ENCODE results near the gene KRT14.
"Not testable (repeated sequence)": the region's sequence is repeated elsewhere in the genome, so short reads cannot be mapped to it uniquely, and the experiment has no call there.

Gene KRT14

DNA sequence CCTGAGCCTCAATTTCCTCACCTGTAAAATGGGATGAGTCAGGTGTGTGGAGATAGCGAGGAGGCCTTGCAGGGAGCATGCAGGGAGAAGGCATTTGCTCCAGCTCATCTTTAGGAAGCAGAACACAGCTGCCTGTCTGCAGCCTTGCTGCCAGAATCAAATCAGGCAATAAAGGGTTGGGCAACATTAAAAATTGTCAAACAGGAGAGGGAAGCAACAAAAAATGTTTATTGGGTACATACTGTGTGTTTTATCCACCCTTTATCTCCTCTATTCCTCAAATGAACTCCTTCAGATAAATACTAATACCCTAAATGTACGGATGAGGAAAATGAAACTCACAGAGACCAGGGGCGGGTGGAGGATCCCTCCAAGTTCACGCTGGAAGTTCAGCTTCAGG, 13.6 kb upstream of the KRT14 start:
- DNase-seq: no peak

DNA sequence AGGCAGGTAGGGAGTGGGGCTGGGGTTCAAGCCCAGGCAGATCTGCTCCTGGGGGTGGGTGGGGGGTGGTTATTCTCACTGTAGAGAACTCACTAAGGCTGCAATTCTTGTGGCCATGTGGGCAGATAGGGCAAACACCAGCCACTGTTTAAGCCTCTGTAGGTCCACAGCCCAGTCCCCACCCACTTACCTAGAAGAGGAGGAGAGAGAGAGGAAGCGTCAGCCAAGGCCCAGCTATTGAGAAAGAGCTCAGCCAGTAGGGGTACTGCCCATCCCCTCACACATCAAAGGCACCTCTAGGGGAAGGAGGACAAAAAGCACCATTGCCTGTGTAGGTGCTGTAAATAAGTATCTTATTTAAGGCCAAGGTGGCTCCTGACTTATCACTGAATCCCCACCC, 13.0 kb upstream of the KRT14 start:
- DNase-seq: no peak

DNA sequence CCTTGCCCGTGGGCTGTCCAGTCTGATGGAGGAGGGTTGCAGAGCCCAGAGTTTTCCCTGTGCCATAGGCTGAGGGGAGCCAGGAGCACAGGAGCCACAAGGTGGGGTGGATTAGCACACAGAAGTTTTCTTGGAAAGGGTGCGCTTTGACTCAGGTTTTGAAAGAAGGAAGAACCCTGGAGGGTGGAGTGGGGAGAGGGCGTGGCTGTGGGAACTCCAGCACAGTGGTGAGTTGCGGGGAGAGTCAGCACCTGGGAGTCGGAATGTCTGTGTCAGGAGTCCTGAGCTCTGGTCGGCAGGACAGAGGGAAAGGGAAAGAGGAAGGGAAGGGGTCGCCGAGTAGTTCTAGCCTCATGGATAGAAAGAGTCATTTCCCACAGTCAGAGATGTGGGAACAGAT, 8.9 kb upstream of the KRT14 start:
- DNase-seq: no peak

DNA sequence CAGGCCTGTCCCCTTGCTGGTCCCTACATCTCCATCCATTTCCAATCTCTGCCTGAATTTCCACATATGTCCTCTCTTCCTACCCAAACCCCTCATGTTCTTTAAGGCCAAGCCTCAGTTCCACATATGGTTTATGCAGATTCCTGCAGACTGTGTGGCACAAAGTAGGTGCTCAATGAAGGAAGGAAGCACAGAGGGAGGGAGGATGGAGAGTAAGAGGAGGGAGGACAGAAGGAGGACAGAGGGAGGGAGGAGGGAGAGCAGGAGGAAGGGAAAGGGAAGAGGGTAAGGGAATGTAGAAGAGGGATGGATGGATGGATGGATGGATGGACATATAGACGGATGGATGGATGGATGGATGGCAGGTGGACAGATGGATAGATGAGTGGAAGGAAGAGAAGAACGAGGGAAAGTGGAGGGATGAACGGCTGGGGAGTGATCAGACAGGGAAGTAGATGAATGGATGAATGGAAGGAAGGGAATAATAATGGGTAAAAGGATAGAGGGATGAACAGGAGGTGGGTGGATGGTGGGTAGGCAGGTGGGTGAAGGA, 7.7 kb upstream of the KRT14 start:
- DNase-seq: no peak

DNA sequence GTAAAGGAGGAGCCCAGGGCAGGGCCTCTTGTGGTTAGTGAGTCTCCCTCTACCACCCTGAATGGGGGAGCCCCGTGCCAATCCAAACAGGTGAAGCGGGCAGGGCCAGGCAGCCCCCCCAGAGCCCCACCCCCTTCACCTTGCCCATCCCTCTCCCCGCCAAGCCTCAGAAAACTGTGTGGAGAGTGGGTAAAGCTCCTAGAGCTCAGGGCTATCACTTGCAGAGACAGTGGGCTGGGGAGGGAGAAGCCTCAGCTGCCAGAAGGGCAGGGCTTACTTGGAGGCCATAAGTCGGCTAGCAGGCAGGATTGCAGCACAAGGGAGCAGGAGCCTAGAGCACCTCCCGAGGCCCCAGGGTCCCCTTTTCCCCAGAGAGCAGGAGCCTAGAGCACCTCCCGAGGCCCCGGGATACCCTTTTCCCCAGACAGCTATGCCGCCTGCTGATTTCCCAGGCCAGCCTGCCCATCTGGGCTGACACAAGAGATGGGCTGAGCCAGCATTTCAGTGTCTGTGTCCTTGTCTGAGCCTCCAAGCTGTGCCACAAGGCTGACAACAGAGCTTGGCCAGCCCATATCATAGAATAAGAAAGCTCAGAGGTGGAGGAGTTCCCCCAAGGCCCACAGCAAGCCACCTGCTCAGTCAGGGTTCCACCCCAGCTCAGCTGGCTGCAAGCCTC, 6.7 kb upstream of the KRT14 start:
- no peak for DNase-seq

DNA sequence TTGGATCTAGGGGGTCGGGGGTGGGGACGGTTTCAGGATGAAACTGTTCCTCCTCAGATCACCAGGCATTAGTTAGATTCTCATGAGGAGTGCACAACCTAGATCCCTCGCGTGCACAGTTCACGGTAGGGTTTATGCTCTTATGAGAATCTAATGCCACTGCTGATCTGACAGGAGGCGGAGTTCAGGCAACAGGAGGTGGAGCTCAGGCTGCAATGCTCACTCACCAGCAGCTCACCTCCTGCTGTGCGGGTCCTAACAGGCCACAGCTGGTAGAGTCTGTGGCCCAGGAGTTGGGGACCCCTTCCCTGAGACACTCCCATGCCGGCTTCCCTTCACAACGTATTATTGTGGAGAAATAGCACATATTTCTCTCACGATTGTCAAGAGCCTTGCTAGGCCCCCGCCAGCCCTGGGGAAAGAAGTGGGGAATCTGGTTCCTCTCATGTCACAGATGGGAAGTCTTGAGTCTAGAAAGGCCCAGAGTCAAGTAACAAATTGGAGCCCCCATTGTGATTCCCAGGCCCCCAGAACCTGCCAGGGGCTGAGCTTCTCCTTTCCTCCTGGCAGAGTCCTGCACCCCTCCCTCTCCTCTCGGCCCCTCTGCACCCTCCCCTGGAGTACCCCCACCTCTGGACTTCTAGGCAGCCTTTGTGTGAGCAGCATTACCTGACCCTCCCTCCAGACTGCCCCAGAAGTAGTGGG, 6.1 kb upstream of the KRT14 start:
- DNase-seq: no peak

DNA sequence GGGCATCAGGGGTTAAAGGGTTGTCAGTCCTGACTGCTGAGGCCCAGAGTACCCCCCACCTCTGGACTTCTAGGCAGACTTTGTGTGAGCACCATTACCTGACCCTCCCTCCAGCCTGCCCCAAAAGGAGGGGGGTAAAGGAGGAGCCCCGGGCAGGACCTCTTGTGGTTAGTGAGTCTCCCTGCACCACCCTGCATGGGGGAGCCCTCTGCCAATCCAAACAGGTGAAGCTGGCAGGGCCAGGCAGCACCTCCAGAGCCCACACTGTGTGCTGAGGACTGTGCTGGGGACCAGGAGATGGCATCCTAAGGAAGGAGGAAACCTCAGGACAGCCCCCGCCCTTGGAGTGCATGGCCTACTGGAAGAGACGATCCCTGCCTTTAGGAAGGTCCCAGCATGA, 2.6 kb upstream of the KRT14 start:
- no peak for DNase-seq

DNA sequence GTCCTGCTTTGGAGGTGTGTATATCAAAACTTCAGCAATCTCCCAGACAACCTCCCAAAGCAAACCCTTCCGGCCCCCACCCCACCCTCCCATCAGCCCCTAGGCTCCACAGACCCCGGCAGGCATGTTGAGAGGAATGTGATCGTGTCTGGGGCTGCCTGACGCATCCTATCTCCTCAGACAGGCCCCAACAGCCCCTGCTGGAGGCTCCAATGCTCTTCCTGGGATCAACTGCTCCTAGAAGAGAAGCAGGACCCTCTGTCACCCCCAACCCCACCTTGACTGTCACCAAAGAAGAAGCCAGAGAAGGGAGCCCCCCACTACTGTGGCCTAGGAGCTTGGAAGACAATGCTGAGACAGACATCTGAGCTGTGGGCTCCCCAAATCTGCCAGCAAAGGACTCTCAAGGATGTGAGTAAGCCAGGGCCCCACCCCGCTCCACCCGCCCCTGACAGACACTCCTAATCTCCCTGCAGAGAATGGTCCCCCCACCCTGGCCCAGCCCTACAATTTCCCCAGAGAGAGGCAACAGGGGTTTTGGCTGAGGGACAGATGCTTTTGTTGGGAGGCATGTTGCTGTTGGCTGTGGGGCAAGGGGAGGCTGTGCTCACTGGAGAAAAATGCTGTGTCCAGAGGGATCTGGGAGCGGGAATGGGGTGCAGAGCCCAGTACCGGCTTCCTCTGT, 1.6 kb upstream of the KRT14 start:
- no peak for DNase-seq

DNA sequence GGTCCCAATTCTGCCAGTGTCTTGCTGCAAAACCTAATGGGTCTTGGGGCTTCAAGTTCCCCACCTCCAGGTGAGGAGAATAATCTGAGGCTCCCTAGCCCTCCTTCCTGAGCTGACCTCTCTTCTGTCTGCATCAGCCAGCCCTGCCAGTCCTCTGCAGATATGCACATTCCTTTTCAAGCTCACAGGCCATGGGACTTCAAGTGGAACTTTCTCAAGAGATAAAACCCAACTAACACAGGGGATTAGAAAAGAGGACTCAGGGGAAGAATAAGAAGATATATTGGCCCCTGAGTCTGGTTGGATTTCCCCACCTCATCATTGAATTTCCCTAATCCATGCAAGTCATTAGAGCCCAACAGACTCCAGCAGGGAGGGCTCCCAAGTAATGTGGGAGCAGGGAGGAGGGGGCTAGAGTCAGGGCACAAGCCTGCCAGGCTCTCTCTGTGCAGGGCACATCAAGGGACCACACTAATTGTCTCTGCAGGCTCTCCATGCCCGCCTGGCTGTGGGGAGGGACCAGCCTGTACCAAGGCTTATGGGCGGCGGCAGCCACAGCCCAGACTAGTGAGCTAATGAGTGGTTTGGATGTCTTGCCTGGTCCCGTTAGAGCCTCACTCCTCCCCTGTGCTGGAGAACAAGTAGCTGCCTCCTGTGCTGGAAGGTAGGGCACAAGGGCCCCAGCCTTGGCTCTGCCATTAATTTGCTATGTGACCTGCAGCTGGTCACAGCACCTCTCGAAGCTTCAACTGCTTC, 1.2 kb downstream of the KRT14 start:
- no peak for DNase-seq

DNA sequence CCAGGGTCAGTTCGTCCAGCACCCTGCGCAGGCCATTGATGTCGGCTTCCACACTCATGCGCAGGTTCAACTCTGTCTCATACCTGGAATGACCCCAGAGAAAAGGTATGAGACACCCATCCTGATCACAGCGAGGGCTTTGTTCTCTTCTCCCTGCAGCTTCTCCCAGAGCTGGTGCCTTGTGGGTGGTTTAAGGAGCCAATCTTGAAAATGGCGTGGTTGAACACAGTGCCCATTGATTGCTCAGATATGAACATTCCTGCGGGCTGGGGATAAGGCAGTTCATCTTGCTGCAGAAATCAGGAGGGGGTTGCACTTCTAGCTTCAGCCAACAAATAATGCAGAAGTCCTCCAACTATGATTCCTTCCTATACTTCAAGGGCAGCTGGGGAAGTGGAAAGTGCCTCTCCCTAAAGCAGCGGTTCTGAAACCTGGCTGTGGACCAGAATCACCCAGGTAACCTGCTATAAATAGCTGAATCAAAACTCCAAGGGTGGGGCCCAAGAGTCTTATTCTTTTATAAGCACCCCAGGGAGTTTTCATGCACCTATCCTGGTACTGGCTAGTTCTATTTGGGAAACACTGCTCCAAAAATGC, 2.3 kb downstream of the KRT14 start:
- not testable (repeated sequence) for DNase-seq

DNA sequence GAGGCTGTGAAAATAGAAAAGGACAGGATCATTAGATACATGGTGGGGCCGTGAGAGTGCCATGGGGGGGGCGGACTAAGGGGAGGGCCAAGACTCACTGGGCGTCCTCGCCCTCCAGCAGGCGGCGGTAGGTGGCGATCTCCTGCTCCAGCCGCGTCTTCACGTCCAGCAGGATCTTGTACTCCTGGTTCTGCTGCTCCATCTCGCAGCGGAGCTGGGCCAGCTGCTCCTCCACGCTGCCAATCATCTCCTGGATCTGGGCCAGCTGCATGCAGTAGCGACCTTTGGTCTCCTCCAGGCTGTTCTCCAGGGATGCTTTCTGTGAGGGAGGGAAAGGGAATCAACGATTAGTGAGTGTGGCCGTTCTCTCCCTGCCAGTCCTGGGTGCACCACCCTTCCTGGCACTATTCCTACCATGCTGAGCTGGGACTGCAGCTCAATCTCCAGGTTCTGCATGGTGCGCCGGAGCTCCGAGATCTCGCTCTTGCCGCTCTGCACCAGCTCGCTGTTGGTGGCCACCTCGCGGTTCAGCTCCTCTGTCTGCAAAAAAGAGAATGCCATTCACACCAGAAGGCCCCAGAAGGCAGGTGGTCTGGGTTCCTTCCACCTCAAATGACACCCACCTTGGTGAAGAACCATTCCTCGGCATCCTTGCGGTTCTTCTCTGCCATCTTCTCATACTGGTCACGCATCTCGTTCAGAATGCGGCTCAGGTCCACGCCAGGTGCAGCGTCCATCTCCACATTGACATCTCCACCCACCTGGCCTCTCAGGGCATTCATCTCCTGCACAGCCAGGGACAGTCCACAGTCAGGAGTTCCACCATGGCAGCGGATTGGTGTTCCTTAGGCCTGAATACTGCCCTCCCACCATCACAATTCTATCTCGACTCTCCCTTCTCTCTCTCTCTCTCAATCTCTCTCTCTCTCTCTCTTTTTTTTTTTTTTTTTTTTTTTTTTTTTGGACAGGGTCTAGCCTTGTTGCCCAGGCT, 3.3 kb downstream of the KRT14 start:
- no peak for DNase-seq

DNA sequence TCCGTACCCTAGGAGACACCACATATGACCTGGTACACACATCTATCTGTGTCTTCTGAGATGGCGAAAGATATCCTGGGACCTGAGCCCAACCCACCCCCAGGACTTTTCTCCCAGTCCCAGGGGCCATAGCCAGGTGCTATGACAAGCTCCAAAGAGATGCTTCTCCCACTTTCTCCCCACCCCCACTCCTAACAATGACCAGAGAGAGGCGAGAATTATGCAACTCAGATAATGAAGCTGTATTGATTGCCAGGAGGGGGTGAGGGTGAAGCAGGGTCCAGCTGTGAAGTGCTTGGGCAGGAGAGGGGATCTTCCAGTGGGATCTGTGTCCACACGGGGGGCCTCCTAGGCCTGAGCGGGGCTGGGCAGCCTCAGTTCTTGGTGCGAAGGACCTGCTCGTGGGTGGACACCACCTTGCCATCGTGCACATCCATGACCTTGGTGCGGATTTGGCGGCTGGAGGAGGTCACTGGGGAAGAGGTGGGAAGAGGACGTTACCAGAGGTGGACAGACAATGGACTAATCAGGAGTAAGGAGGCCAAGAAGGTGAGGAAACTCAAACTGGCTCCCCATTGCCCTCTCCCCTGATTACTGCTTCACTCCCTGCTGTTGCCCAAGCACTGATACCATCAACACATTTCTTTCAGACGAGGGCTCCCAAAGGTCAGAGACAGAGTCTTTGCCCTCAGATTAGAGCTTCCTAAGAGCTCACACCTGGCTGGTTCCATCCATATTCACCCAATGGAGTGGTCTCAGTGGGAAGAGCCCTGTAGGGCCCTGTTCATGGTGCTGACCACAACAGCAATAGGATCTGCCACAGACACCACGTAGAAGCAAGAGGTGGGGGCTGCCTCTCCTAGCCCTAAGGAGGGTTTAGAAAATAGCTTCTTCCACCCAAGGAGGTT, 4.4 kb downstream of the KRT14 start:
- DNase-seq: not testable (repeated sequence)

DNA sequence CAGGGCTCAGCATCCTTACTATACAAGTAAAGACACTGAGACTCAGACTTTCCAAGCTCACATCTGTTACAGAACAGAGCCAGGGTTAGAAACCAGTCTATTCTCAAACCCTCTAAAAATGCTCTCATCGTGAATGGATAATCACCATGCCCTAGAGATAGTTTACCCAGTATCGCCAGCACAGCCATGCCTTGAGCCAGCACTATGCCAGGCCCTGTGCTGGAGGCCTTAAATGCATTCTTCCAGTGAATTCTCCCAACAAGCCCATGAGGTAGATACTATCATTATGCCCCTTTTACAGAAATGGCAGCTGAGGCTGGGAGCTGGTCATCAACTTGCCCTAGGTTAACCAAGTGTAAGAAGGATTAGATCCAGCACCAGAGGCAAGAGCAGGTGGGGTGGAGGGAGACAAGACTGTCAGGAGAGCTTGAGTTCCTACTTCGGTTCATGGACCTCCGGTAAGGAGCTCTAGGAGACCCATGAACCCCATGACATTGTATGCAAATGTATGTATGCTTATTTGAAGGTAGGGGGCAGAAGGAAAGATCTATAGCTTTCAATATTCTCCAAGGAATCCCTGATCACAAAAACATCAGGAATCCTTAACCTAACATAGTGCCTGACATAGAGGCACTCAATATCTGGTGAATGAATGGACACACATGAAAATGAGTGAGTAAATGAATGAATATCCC, 5.2 kb downstream of the KRT14 start:
- DNase-seq: no peak

DNA sequence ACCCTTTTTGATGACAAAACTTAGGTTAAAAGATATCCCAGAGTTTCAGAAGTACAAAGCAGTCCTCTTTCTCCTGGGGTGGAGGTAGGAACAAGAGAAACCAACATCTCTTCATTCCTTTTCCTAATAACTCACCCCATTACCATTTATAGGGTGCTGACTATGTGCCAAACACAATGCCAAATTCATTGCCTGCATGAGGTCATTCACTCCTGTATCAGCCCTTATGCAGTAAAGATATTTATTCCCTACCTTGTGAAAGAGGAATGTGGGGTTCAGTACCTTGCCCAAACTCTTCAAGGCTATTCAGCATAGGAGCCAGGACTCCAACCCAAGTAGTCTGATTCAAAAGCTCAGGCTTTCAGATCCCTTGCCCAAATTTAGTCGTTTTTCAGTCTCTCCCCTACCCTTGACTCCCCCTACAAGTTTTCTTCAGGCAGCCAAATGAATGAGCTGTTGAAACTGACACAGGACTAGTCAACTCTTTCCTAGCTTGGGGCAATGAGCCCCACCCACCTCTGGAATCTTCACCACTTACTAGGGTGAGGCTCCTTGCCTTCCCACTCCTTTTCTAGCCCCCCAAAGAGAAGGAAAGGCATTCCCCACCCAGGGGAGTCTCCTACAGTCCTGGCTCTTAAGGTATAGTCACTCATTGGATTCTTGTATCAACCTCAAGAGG, 5.9 kb downstream of the KRT14 start:
- no peak for DNase-seq

DNA sequence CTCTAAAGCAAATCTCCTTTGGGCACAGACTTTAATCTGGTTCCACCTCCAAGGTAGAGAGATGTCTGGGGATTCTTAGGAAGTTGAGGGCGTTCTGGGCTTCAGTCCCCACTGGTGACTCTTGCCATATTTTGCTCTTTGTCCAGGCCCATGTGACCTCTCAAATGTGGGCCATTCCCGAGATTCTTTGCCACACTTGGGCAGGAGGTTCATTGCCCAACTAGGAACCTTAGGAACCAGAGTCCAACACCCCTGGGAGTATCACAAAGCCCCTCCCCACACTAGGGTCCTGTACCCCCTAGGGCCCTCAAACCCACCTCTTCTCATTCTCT, 6.5 kb downstream of the KRT14 start:
- no peak for DNase-seq

DNA sequence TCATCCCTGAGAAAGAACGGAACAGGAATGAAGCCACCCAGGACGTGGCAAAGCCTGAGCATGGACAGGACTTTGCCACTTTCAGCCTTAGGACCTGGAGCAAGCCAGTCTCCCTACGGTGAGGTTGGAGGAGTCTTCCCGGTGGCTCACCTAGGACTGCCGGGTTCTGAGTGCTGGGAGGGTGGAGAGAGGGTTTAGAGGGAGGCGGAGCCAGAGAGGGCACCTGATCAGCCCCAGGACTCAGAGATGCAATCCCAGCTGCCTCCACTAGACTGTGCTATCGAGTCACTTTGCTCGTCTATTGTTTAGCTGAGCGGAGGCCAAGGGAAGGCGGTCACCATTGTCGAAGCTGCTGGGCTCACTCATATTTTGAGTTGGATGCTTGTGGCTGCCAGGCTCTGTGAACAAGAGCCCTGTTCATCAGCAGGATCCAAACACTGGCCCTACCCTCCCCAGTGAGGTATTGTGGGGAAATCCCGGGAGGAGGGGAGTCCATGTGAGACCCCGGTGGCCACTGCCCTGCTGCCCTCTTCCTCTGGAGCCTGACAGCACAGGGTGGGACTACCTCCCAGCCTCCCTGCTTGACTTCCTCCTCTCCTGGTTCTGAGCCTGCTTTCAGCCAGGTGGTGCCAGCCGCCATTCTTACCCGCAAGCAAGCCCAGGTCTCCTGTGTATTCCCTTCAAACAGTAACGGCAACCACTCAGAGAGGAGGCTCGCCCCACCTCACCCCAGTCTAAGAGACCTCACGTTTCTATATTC, 7.0 kb downstream of the KRT14 start:
- DNase-seq: peak; percentile 61

DNA sequence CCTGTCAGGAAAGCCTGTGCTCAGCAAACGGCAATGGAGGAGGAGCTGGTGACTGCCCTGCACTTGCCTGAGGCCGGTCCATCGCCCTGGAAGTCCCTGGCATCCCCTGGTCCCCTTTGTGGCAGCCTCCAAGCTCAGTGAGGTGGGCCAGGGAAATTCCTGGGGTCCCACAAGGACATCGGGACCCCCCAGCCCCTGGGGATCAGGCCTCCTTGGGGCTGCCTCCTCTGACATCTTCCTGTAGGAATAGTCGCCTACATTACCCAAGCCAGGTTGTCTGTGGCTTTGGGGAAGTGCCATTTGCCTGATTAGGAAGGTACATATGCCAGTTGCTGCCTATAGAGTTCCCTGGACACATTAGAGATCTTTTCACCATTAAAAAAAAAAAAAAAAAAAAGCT, 7.7 kb downstream of the KRT14 start:
- DNase-seq: no peak

DNA sequence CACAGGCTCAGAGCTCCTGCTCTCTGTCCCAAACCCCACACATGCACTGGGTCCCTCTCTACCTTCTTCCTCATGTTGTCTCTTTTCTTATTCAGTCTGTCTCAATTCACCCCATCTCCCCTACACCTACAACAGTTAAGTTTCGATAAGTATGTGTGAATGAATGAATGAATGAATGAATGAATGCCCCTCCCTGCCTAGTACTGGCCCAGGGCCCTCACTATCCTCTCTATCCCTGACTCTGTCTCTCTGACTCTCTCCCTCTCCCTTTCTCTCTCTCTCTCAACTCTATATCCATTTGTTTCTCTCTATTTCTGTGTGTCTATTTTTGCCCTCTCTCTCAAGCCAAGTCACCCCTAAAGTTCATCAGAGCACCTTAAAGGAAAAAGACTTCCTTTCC, 8.2 kb downstream of the KRT14 start:
- no peak for DNase-seq

DNA sequence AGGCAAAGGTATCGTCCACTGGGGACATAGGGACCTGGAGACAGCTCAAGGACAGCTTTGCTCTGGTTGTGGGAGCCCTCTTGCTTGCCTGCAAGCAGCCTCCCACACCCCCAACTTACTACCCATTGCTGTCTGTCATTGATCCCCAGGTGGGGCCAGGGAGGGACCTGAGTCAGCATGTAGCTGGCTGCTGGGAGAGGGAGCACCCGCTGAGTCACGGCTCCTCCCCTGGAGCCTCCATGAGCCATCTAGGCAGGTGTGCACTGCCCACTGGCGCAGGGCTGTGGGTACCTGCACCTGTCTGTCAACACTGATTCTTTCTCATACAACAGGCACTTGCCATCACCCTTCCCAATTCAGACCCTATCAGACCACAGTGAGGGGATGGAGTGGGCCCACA, 10.0 kb downstream of the KRT14 start:
- not testable (repeated sequence) for DNase-seq
